ENCODE data around the gene PRKN. TPM values are rescaled to one million over a fixed set of nuclear protein-coding genes. Genes with fewer than 3 reads are reported as not detected.

The PRKN gene
- total and polyA plus RNA-seq, 9 donors, result 3.0 to 15.0 (median 9.2) TPM

- Histone ChIP-seq H3K4me3 (no peak overlapping the region), H3K9me3 (no peaks in the 10 kb centered on the region), H3K27me3 (no peaks in the 10 kb centered on the region), H3K27ac (no peak overlapping the region), H3K4me1 (ENCODE audit: insufficient read depth) (no peaks in the 10 kb centered on the region), H3K36me3 (no peaks in the 10 kb centered on the region)
- no peak for DNase-seq
- 91 to 95% (median 94%) methylated on average over 8 of the region's 8 CpGs for WGBS, 3 donors
- intact Hi-C loops (cut with DNase I), result no loop called here
- TF ChIP-seq EP300 (IDR thresholded peaks at IDR 0.05) (no peak), POLR2A (IDR thresholded peaks at IDR 0.05) (no peak), CTCF (IDR thresholded peaks at IDR 0.05) (no peak)
These were observed 925.3 kb downstream of the PRKN start for GRCh38 chr6:161802231-161802630.

GRCh38 chr6:161798844-161799394 is 928.6 kb downstream of the PRKN start:
- TF ChIP-seq POLR2A (IDR thresholded peaks at IDR 0.05), result no peak
- TF ChIP-seq EP300 (IDR thresholded peaks at IDR 0.05), result no peak
- TF ChIP-seq CTCF (IDR thresholded peaks at IDR 0.05), result no peak
- intact Hi-C loops (cut with DNase I), result no loop called here
- H3K4me3 ChIP-seq, result no peak overlapping the region
- H3K27ac ChIP-seq, result no peak overlapping the region
- H3K27me3 ChIP-seq, result no peaks in the 10 kb centered on the region
- no peaks in the 10 kb centered on the region for H3K4me1 ChIP-seq (ENCODE audit: insufficient read depth)
- DNase-seq, result no peak
- 76 to 79% (median 77%) methylated on average over 7 of the region's 7 CpGs for WGBS, 3 donors
- H3K36me3 ChIP-seq, result no peaks in the 10 kb centered on the region
- H3K9me3 ChIP-seq, result no peaks in the 10 kb centered on the region

- Histone ChIP-seq H3K27me3 (no peaks in the 10 kb centered on the region), H3K4me1 (ENCODE audit: insufficient read depth) (no peaks in the 10 kb centered on the region), H3K36me3 (no peaks in the 10 kb centered on the region), H3K9me3 (no peaks in the 10 kb centered on the region), H3K4me3 (no peak overlapping the region), H3K27ac (no peak overlapping the region)
- intact Hi-C loops (cut with DNase I), result no loop called here
- WGBS, 3 donors, result 29 to 34% (median 31%) methylated on average over 1 of the region's 1 CpG
- TF ChIP-seq EP300 (IDR thresholded peaks at IDR 0.05), result no peak
- no peak for TF ChIP-seq POLR2A (IDR thresholded peaks at IDR 0.05)
- TF ChIP-seq CTCF (IDR thresholded peaks at IDR 0.05), result no peak
- DNase-seq, result no peak
These were observed 930.9 kb downstream of the PRKN start for GRCh38 chr6:161796681-161797080.

GRCh38 chr6:161792851-161793493 is 934.6 kb downstream of the PRKN start:
- 72 to 78% (median 76%) methylated on average over 8 of the region's 8 CpGs for WGBS, 3 donors
- Histone ChIP-seq H3K4me1 (ENCODE audit: insufficient read depth) (no peaks in the 10 kb centered on the region), H3K27me3 (no peaks in the 10 kb centered on the region), H3K36me3 (no peaks in the 10 kb centered on the region), H3K27ac (no peak overlapping the region), H3K4me3 (no peak overlapping the region), H3K9me3 (no peaks in the 10 kb centered on the region)
- intact Hi-C loops (cut with DNase I), result no loop called here
- no peak for DNase-seq
- TF ChIP-seq POLR2A (IDR thresholded peaks at IDR 0.05), result no peak

- no peaks in the 10 kb centered on the region for H3K36me3 ChIP-seq
- no peaks in the 10 kb centered on the region for H3K4me1 ChIP-seq (ENCODE audit: insufficient read depth)
- TF ChIP-seq EP300 (IDR thresholded peaks at IDR 0.05) (no peak), POLR2A (IDR thresholded peaks at IDR 0.05) (no peak), CTCF (IDR thresholded peaks at IDR 0.05) (no peak)
- no peak overlapping the region for H3K4me3 ChIP-seq
- no peaks in the 10 kb centered on the region for H3K9me3 ChIP-seq
- no peak for DNase-seq
- no peaks in the 10 kb centered on the region for H3K27me3 ChIP-seq
- 74 to 87% (median 77%) methylated on average over 4 of the region's 4 CpGs for WGBS, 3 donors
- no peak overlapping the region for H3K27ac ChIP-seq
- intact Hi-C loops (cut with DNase I), result no loop called here
These were observed 939.0 kb downstream of the PRKN start for GRCh38 chr6:161788531-161788930.
